ENCODE measurements around the gene WWC1. TPM values are rescaled to one million over a fixed set of nuclear protein-coding genes. Genes with fewer than 3 reads are reported as not detected.
"Not testable (repeated sequence)": the region's sequence is repeated elsewhere in the genome, so short reads cannot be mapped to it uniquely, and the experiment has no call there.

WWC1 gene
- polyA plus RNA-seq, 1 donor = 1.0 TPM

- DNase-seq = not testable (repeated sequence)
These were observed 19.1 kb downstream of the WWC1 start for GRCh38 chr5:168310541-168310940.

GRCh38 chr5:168311061-168311566 is 19.7 kb downstream of the WWC1 start:
- no peak for DNase-seq

DNA sequence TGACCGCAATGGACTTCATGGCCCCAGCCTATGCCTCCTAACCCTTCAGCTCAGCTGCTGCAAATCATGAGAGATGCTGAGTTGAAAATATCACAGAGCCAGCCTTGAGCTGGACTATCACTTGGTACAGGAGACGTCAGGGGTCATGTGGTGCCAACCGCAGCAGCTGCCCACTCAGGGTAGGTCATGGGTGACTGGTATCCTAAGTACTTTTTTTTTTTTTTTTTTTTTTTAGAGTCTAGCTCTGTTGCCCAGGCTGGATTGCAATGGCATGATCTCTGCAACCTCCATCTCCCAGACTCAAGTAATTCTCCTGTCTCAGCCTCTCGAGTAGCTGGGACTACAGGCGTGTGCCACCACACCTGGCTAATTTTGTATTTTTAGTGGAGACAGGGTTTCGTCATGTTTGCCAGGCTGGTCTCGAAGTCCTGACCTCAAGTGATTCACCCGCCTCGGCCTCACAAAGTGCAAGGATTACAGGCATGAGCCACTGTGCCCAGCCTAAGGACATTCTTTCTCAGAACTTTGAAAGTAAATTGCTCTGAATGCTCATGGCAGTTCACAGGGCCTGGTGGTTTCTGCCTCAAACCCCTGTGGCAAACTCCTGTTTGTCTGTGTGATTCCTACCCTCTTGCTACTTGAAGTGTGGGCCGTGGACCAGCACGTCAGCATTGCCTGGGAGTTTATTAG is 21.3 kb downstream of the WWC1 start:
- no peak for DNase-seq

GRCh38 chr5:168313596-168314204 is 22.3 kb downstream of the WWC1 start:
- DNase-seq = no peak

DNA sequence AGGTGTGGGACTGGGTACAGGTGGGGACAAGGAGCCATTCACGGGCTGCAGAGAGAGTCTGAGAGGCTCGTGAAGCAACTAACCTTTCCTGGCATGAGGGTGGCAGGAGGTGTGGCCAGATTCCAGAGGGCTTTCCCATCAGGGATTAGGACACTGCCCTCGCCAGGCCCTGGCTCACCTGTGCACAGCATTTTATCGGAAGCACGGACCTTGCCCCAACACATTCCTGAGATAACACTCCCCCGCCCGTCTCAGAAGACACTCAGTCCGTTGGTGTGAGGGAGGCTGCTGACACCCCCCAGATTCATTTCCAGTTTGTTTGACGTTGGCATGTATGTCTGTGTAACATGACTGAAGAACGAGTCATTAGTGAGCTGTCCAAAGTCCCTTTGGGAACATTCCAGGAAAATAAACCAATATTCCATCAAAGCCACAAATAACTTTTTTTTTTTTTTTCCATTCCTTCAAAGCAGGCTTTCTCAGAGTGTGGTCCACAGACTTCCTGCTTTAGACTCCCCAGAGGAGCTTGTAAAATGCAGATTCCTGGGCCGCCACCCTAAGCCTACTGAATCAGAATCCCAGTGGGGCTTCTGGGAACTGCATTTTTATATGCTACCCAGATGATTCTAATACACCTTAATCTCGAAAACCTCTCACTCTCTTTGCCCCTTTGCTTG is 23.4 kb downstream of the WWC1 start:
- no peak for DNase-seq

GRCh38 chr5:168315416-168316138 is 24.1 kb downstream of the WWC1 start:
- no peak for DNase-seq

GRCh38 chr5:168316139-168316578 is 24.7 kb downstream of the WWC1 start:
- DNase-seq = no peak

DNA sequence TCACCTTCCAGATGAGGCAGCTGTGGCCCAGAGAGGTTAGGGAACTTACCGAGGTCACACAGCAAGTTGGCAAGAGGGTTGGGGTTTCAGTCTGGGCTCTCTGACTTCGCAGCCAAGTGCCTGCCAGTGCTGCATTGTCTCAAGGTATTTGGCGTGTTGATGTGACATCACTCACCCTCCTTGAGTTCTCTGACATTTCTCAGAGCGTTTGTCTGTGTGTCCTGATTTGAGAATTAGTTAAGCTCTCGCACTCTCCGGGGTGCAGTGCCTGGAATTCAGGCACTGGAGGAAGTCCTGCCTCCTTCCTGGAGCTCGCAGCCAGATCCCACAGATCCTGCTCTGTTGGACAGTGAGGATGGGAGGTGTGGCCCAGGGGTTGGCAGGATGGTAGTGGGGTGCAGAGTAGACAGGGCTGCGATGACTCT is 25.7 kb downstream of the WWC1 start:
- DNase-seq = no peak

GRCh38 chr5:168317521-168318147 is 26.2 kb downstream of the WWC1 start:
- DNase-seq = no peak

- DNase-seq = no peak
These were observed 26.8 kb downstream of the WWC1 start for GRCh38 chr5:168318240-168318639.

DNA sequence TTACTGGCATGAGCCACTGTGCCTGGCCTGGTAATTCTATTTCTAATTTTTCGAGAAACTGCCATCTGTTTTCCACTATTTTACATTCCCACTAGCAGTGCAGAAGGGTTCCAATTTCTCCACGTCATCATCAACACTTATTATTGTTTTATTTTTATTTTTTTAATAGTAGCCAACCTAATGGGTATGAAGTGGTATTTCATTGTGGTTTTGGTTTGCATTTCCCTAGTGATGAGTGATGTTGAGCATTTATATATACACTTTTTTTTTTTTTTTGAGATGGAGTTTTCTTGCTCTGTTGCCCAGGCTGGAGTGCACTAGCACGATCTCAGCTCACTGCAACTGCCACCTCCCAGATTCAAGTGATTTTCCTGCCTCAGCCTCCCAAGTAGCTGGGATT is 28.3 kb downstream of the WWC1 start:
- DNase-seq = no peak

GRCh38 chr5:168320805-168321204 is 29.4 kb downstream of the WWC1 start:
- DNase-seq = no peak

DNA sequence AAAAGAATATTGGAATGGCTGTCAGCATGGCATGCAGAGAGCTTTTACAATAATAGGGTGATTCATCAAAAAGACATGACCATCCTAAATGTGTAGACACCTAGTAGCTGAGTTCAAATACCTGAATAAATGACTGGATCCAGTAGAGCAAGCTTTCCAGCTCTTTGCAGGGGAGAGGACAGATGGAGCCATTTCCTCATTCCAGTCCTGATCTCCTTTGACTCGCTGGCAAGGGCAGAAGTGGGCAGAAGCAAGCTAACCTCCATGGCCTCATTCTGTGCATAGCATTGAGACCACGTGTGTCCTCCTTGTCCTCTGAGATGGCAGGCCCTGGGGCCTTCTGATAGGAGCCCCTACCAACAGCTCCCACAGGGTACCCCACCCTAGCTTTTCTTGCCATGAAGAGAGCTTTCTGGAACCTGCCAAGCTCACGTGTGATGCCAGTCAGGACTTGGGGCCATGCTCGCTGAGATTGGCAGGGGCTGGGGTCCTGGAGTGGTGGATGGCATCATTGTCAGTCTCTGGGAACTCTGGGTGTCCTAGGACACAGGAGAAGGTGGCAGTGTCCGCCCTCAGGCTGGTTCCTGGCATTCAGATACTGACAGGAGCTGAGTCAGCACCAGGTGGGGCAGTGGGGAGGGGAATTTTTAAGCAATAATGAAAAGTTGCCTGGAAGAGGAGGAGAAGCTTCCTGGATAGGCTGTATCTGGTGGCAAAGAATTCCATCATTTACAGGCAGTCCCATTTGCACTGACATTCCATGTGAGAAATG is 33.6 kb downstream of the WWC1 start:
- DNase-seq = no peak

DNA sequence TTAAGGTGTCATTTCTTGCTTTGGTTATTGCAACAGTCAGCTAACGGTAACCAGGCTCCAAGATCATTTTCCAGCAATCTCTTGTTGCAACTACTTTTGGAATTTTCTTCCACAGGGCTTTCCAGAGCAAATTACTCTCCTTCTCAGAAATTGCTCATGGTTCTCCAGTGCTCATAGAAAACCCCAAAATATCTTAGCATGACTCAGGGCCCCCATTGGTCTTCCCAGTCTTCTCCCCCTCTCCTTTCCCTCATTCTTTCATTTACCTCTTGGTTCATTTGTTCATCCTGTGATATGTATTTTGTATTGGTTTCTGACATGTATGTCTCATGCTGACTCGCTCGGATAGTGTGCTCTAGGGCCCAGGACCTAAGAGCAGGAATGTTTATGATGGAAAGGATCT is 35.6 kb downstream of the WWC1 start:
- no peak for DNase-seq

GRCh38 chr5:168327451-168327850 is 36.0 kb downstream of the WWC1 start:
- no peak for DNase-seq

GRCh38 chr5:168327994-168328393 is 36.5 kb downstream of the WWC1 start:
- DNase-seq = no peak

- no peak for DNase-seq
These were observed 37.4 kb downstream of the WWC1 start for GRCh38 chr5:168328814-168329213.

DNA sequence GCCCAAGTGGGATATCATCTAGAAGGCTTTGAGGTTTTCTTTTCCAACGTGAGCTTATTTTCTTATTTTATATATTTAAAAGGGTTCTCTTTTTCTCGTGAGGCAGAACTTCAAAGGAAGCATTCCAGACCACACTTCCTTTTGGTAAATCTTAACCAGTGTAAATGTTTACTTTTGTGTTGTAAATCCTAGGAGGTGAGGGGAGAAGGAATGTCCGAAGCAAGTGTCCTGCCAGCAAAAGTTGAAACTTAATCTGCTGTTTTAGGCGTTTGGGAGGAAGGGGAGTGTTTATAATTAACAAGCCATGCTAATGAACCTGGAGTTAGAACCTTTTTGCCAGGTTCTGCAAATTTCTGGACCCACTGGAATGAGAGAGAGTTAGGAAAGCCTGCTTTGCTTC is 37.9 kb downstream of the WWC1 start:
- DNase-seq = no peak

DNA sequence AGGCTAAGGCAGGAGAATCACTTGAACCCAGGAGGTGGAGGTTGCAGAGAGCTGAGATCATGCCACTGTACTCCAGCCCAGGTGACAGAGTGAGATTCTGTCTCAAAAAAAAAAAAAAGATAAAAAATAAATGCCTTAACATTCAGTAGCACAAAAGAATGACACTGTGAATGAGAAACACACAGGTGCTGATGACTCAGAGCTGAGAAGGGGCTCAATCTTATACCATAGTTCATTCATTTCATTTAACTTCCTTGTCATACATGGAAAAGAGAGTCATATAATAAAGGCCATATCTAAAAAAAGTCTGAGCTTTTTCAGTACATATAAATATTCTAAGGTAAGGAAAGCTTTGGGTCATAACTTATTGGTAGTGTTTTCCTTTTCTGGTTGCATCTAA is 40.6 kb downstream of the WWC1 start:
- no peak for DNase-seq

DNA sequence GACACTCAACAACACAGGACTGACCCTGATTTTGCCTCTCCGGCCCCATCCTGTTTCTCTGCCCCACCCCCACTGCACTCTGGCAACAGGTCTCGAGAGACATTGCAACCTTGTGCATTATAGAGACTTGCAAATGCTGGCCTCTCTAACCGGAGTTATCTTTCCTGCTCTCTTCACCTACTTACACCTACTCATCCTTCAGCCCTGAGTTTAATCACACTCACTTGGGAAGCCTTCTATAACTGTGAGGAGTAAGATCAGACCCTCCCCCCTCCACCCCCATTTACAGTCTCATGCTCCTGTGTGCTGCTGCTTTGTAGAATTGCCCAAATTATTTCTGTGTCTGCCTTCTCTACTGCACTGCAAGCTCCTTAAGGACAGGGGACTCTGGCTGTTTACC is 42.8 kb downstream of the WWC1 start:
- DNase-seq = no peak

DNA sequence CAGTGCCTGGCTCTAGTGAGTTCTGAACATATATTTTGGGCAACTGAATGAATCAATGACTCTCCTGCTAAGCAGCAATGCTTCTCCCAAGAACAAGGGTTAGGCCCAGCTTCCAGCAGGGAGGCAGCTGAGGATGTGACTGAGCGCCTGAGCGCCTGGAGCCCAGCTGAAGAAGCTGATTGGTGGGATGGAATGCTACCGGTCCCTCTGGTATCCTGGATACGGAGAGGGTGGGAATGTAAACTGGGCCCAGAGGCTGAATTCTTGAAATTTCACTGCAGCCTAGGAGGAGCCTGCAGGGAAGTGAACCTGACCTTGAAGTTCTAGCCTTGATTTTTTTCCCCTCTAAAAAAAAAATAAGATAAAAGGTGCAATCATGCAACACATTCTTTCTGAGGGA is 43.2 kb downstream of the WWC1 start:
- DNase-seq = no peak

- DNase-seq = no peak
These were observed 45.9 kb downstream of the WWC1 start for GRCh38 chr5:168337361-168337760.
